Coronary artery (tissue), 2 donors: ENCODE measurements around the gene NUCKS1.

Source experiments
- DNase-seq: peaks from one replicate; pipeline ENCODE4 v3.0.0-alpha.2; 2017; ENCODE audit warnings: low spot score
- H3K27ac ChIP-seq, 2 donors: fragments of 200-600 bp; sonication (generic); one replicate each; pipeline ENCODE4 v1.5.1; 2016 to 2019
- H3K4me3 ChIP-seq: fragments of 200-600 bp; sonication (generic); 2 replicates; pipeline ENCODE4 v1.5.1; 2016; ENCODE audit warnings: mild to moderate bottlenecking, moderate library complexity
- CTCF ChIP-seq: fragments of 200-600 bp; sonication (generic); IDR thresholded peaks from one replicate; pipeline ENCODE4 v1.5.1; 2019; ENCODE audit warnings: antibody characterized with exemption

The NUCKS1 gene

GRCh38 chr1:205763980-205764379 lies 14.0 kb upstream of the NUCKS1 start:
- TF ChIP-seq CTCF, result no peak
- H3K4me3 ChIP-seq, result no peak overlapping the region
- DNase-seq, result no peak
- H3K27ac ChIP-seq, result no peak overlapping the region

DNA sequence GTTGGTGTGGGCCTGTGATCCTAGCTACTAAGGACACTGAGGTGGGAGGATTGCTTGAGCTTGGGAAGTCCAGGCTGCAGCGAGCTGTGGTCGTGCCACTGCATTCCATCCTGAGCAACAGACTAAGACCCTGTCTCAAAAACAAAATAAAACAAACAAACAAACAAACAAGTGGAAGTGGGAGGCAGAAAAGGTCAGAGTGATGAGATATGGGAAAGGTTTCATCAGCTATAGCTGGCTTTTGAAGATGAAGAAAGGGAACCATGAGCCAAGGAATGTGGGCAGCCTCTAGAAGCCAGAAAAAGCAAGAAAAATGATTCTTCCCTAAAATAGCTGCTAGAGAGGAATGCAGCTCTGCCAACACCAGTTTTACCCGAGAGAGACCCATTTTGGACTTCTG lies 10.6 kb upstream of the NUCKS1 start:
- no peak for DNase-seq
- TF ChIP-seq CTCF, result no peak
- H3K27ac ChIP-seq, result no peak overlapping the region
- no peak overlapping the region for H3K4me3 ChIP-seq

GRCh38 chr1:205756552-205756951 lies 6.6 kb upstream of the NUCKS1 start:
- Histone ChIP-seq H3K27ac (no peak overlapping the region), H3K4me3 (no peak overlapping the region)
- no peak for TF ChIP-seq CTCF
- no peak for DNase-seq

DNA sequence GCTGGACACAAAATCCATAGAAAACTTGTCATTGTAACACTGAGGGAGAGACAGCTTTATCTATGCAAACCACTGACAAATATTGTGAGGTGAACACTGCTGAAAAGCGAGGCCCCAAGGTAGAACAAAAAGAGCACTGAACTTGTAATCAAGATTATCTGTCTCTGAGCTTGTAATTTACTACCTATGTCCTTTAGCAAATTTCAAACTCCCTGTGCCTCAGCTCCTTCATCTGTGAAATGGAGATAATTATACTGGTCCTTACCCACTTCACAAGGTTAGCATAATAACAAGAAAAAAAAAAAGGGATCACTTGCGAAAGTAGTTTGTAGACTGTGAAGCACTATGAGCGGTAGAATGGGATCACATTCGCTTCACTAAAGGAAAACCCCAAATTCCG lies 4.9 kb upstream of the NUCKS1 start:
- no peak for TF ChIP-seq CTCF
- Histone ChIP-seq H3K27ac (no peak overlapping the region), H3K4me3 (no peak overlapping the region)
- no peak for DNase-seq

DNA sequence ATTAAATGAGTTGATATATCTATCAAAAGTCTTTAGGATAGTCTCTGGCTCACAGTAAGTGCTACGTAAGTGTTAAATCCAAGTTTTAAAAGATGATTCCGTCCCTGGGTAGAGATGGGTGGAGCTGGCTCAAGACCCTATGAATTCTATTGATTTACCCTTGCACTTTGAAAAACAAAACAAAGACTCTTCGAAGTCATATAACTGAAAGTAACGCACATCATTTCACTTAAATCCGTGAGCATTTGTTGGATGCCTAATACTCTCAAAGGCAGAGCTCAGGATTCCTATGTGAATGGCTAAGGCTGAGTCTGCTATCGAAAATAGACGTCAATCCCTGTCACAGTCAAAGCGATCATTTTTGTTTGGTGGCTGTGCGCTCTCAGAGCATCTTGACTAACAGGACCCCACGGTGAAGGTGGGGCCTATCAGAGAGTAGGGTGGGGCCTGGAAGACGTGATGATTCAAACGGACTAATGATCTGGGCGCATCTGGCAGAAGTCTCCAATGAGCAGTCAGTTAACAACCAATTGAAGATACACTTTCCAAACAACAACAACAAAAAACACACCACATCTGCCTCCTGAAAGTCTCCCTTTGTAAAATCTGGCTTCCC lies 1.2 kb upstream of the NUCKS1 start:
- H3K4me3 ChIP-seq, result no peak overlapping the region
- no peak overlapping the region for H3K27ac ChIP-seq
- TF ChIP-seq CTCF, result no peak
- DNase-seq, result no peak

DNA sequence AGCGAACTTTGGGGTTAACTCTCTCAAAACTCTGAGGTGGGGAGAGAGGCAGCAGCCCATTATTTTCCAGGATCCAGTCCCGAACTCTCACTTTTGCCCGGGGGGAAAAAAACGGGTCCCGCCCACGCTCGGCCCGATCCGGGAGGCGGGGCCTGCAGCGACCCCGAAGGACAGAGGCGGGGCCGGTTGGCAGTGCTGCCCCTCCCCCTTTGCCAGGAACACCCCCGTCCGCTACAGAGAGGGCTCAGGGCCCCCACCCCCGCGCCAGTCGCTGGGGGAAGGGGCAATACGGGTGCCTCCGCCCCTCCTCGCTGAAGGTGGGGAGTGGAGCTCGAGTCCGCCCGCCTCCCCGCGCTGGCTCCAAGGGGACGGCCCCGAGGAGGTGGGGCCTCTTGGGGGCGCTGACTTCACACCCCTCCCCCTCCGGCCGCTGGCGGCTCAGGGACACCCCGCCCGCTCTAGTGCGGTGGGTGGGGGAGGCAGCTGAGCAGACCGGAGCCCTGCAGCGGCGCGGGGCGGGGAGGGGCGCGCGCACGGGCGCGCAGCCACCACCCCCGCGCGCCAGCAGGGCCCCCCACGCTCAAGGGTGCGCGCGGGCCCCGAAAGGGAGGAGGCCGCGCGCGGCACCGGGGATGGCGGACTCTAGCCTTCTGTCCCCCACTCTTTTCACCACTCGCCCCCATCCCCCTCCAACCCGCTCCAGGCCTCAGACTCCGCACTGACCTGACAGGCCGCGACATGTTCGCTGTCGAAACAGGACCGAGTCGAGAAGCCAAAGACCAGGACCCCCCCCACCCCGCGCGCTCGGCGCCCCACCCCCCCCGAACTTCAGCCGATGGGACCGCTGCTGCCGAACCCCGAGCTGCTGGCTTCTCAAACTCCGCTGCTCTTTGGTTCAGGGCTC lies 496 bp downstream of the NUCKS1 start:
- peak overlapping the region; percentile 92 for H3K4me3 ChIP-seq
- H3K27ac ChIP-seq, result peak overlapping the region; percentile 99 to 100
- DNase-seq, result peak; percentile 96
- TF ChIP-seq CTCF, result no peak
